SK-N-SH (cell line): ENCODE measurements around the gene PSMB2. TPM values are rescaled to one million over a fixed set of nuclear protein-coding genes. Genes with fewer than 3 reads are reported as not detected.

Source experiments
- CTCF ChIA-PET: fragments of 300-600, 350-600 bp; formaldehyde crosslinking; extraction: SDS; loops from one replicate; lab custom pipeline; 2021; lab: Yijun Ruan, JAX
- POLR2A ChIA-PET: fragments of 350-600 bp; sonication (Branson Sonifier 250); formaldehyde crosslinking; extraction: SDS; loops from one replicate; lab custom pipeline; 2020; ENCODE audit warnings: antibody characterized with exemption, inconsistent platforms; lab: Yijun Ruan, JAX
- DNase-seq: peaks from one replicate; pipeline ENCODE4 v3.0.0; 2012
- H2AFZ ChIP-seq: fragments of 200-600 bp; sonication (generic); 2 replicates; pipeline ENCODE4 v1.8.1; 2016; ENCODE audit warnings: antibody characterized with exemption, mild to moderate bottlenecking, low read depth
- H3F3A ChIP-seq: fragments of 200-600 bp; sonication (generic); replicated peaks from 2 replicates; pipeline ENCODE3; 2016; ENCODE audit warnings: antibody characterized with exemption, mild to moderate bottlenecking; ENCODE audit not compliant: insufficient read depth
- H3K27ac ChIP-seq, 2 experiments: fragments of 200-500 bp in 1 of 2; fragments of 200-600 bp in 1 of 2; sonication (Bioruptor generic) in 1 of 2; sonication (generic), shearing (Covaris generic) in 1 of 2; 2 replicates each; pipeline versions ENCODE4 v1.5.1 to v1.6.1; 2014 to 2016; ENCODE audit warnings: low read depth in 2 of 2, inconsistent platforms in 1 of 2, low read length in 1 of 2, mild to moderate bottlenecking in 1 of 2, mixed read lengths in 1 of 2
- H3K27me3 ChIP-seq: fragments of 200-600 bp; sonication (generic), shearing (Covaris generic); 2 replicates; pipeline ENCODE4 v1.6.1; 2016; ENCODE audit warnings: mixed run types; ENCODE audit not compliant: insufficient read depth
- H3K36me3 ChIP-seq, 2 experiments: fragments of 200-500 bp in 1 of 2; fragments of 200-600 bp in 1 of 2; sonication (Bioruptor generic) in 1 of 2; sonication (generic) in 1 of 2; replicated peaks in 1 of 2; 2 replicates each; pipeline versions ENCODE3 to v1.5.1; 2014 to 2016; ENCODE audit warnings: low read length in 1 of 2, mild to moderate bottlenecking in 1 of 2; ENCODE audit not compliant: insufficient read depth in 2 of 2, control insufficient read depth in 1 of 2
- H3K4me1 ChIP-seq, 2 experiments: fragments of 200-500 bp in 1 of 2; fragments of 200-600 bp in 1 of 2; sonication (Bioruptor generic) in 1 of 2; sonication (generic), shearing (Covaris generic) in 1 of 2; 2 replicates each; pipeline versions ENCODE4 v1.5.1 to v1.6.1; 2014 to 2016; ENCODE audit warnings: low read depth in 1 of 2, low read length in 1 of 2, mixed run types in 1 of 2; ENCODE audit not compliant: insufficient read depth in 2 of 2, control insufficient read depth in 1 of 2
- H3K4me2 ChIP-seq: fragments of 200-600 bp; sonication (generic), shearing (Covaris generic); 2 replicates; pipeline ENCODE4 v1.6.1; 2017; ENCODE audit warnings: mixed run types
- H3K4me3 ChIP-seq, 2 experiments: fragments of 200-500 bp in 1 of 2; fragments of 200-600 bp in 1 of 2; sonication (Bioruptor generic) in 1 of 2; sonication (generic), shearing (Covaris generic) in 1 of 2; 2 replicates each; pipeline versions ENCODE4 v1.5.1 to v1.8.1; 2014 to 2016; ENCODE audit warnings: low read depth in 2 of 2, inconsistent platforms in 1 of 2, low read length in 1 of 2, mild to moderate bottlenecking in 1 of 2, mixed read lengths in 1 of 2, moderate library complexity in 1 of 2
- H3K79me2 ChIP-seq: fragments of 200-600 bp; sonication (generic); 2 replicates; pipeline ENCODE4 v1.8.1; 2017; ENCODE audit warnings: mild to moderate bottlenecking; ENCODE audit not compliant: insufficient read depth
- H3K9ac ChIP-seq: fragments of 200-600 bp; sonication (generic); 2 replicates; pipeline ENCODE4 v1.6.1; 2017; ENCODE audit warnings: mixed run types
- H3K9me2 ChIP-seq: fragments of 200-600 bp; sonication (generic); 2 replicates; pipeline ENCODE4 v1.6.1; 2017; ENCODE audit warnings: mixed run types
- H3K9me3 ChIP-seq: fragments of 200-600 bp; sonication (generic); 2 replicates; pipeline ENCODE4 v1.6.1; 2017; ENCODE audit warnings: mixed run types, mild to moderate bottlenecking, moderate library complexity
- H4K20me1 ChIP-seq: fragments of 200-600 bp; sonication (generic); 2 replicates; pipeline ENCODE4 v1.6.1; 2017; ENCODE audit warnings: mild to moderate bottlenecking, mixed run types; ENCODE audit not compliant: insufficient read depth
- CHD2 ChIP-seq: fragments of 150-350 bp; IDR thresholded peaks from 2 replicates; pipeline ENCODE4 v1.6.1; 2018; ENCODE audit warnings: low read length; ENCODE audit not compliant: partially characterized antibody
- ELF1 ChIP-seq: IDR thresholded peaks from 2 replicates; pipeline ENCODE4 v1.4.0; 2012
- EP300 ChIP-seq, 2 experiments: IDR thresholded peaks; 2 replicates each; pipeline versions ENCODE4 v1.4.0 to v1.6.1; 2012; ENCODE audit warnings: borderline replicate concordance in 1 of 2, low read depth in 1 of 2, low read length in 1 of 2
- FOXJ3 ChIP-seq: sonication (generic); formaldehyde crosslinking; IDR thresholded peaks from 2 replicates; pipeline ENCODE4 v1.5.1; 2020; ENCODE audit warnings: mild to moderate bottlenecking, missing genetic modification reagents
- GATA2 ChIP-seq: sonication (generic); formaldehyde crosslinking; IDR thresholded peaks from 2 replicates; pipeline ENCODE4 v1.5.0; 2020; ENCODE audit warnings: mild to moderate bottlenecking, missing genetic modification reagents
- MXI1 ChIP-seq: IDR thresholded peaks from 2 replicates; pipeline ENCODE4 v1.6.1; 2012; ENCODE audit warnings: mild to moderate bottlenecking, low read depth, low read length, improper control_type of control experiment
- NFIC ChIP-seq: IDR thresholded peaks from 2 replicates; pipeline ENCODE4 v1.4.0; 2012; ENCODE audit warnings: borderline replicate concordance
- NRF1 ChIP-seq: IDR thresholded peaks from 2 replicates; pipeline ENCODE4 v1.6.1; 2012; ENCODE audit warnings: low read depth, mild to moderate bottlenecking, low read length
- POLR2AphosphoS5 ChIP-seq: IDR thresholded peaks from 2 replicates; pipeline ENCODE4 v1.6.1; 2012; ENCODE audit warnings: low read depth, low read length
- RXRA ChIP-seq: IDR thresholded peaks from 2 replicates; pipeline ENCODE4 v1.4.0; 2012; ENCODE audit warnings: low read depth, mild to moderate bottlenecking, borderline replicate concordance
- SIN3A ChIP-seq: IDR thresholded peaks from 2 replicates; pipeline ENCODE4 v1.6.1; 2012; ENCODE audit warnings: low read depth, mild to moderate bottlenecking, low read length, moderate library complexity, borderline replicate concordance
- TAF1 ChIP-seq: IDR thresholded peaks from 2 replicates; pipeline ENCODE4 v1.6.1; 2012; ENCODE audit warnings: low read depth, mild to moderate bottlenecking, low read length, moderate library complexity, borderline replicate concordance
- TCF12 ChIP-seq: IDR thresholded peaks from 2 replicates; pipeline ENCODE4 v1.4.0; 2012
- YY1 ChIP-seq: IDR thresholded peaks from 2 replicates; pipeline ENCODE4 v1.4.0; 2012; ENCODE audit warnings: low read depth, mild to moderate bottlenecking
- WGBS: methylation state at CpG from one replicate; pipeline ENCODE4 v1.1.6; 2017; ENCODE audit warnings: low lambda C conversion rate; 5-methylcytosine and 5-hydroxymethylcytosine counted together
- polyA plus RNA-seq, 3 experiments: library from polyadenylated mRNA; depleted of rRNA; stranded (reverse); fragments of >200 nt; gene quantifications; 2 replicates each; pipeline ENCODE4 v1.2.3, GENCODE V29; 2012
- TF ChIP-seq, protein P1 (sequence below): IDR thresholded peaks from 2 replicates; pipeline ENCODE4 v1.4.0; 2012; ENCODE audit warnings: low read depth, borderline replicate concordance
- TF ChIP-seq, protein P2 (sequence below): IDR thresholded peaks from 2 replicates; pipeline ENCODE4 v1.6.1; 2012; ENCODE audit warnings: mild to moderate bottlenecking, low read depth, low read length, moderate library complexity
- TF ChIP-seq, protein P3 (sequence below): IDR thresholded peaks from 2 replicates; pipeline ENCODE4 v1.4.0; 2012; ENCODE audit warnings: low read depth
- TF ChIP-seq, protein P4 (sequence below): IDR thresholded peaks from 2 replicates; pipeline ENCODE4; 2012
- TF ChIP-seq, protein P5 (sequence below): fragments of 150-350 bp; IDR thresholded peaks from 2 replicates; pipeline ENCODE4 v1.6.1; 2017; ENCODE audit warnings: antibody characterized with exemption, low read length, low read depth, borderline replicate concordance
- TF ChIP-seq, protein P6 (sequence below): IDR thresholded peaks from 2 replicates; pipeline ENCODE4 v1.4.0; 2012; ENCODE audit warnings: low read depth, borderline replicate concordance

PSMB2 gene
- 78.3 and 83.5 TPM in 2 replicates for polyA plus RNA-seq (2012; rRNA removed)
- polyA plus RNA-seq (2012; cell fraction: cytosol; rRNA removed), result 76.5 and 78.7 TPM in 2 replicates
- 37.6 and 42.1 TPM in 2 replicates for polyA plus RNA-seq (2012; cell fraction: nucleus; rRNA removed)

DNA sequence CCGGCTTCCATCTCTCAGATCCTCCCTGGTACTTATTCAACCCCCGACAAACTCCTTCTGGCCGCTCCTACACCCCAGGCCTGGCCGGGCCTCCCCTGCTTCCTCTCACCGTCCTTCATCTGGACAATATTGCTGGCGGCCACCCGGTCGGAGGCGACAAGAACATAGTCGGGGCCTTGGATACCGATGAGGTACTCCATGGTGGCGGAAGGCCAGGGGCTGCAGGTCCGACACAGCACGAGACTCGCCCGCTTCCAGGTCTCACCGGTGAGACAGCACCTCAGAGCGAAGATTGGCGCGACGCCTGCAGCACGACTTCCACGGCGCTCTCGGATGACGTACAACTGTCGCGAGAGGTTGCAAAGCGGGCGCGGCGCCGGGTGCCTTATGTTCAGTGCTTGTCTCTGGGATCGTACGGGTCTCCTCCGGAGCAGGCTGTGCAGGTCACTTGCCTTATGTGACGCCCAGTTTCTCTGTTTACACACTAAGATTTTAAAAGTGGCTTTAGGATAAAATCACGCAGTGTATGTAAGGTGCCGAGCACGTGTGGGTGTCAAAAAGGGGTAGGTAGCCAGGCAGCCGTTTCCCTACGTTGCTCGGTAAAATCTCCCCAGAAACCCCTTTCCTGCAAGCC is at the start of gene PSMB2:
PSMB2 (minus strand) TSS at position 294 of the 634 bp plus-strand sequence; CDS start at position 200, 94 bp downstream.
- peak within 1 kb of the TSS; percentile 86 for H3K4me2 ChIP-seq
- DNase-seq, result peak; percentile 85
- H3K9ac ChIP-seq, result peak within 1 kb of the TSS; percentile 85
- POLR2A ChIA-PET, result interaction anchor here (0.5 to 0.9 kb wide), 2 partner anchors 74 to 476 kb away, joined by 3 to 4 read pairs; no protein-coding TSS in a partner anchor
- H3F3A ChIP-seq, result peaks cover 51% of the 10 kb centered on the region
- H3K27ac ChIP-seq, result peak within 1 kb of the TSS; percentile 76 to 85
- H3K36me3 ChIP-seq, result peaks cover under 1 to 12% of the 10 kb centered on the region in 2 experiments
- 0% methylated on average over 31 of the region's 43 CpGs for WGBS
- H3K9me3 ChIP-seq, result 0 out of 2 replicates have a peak, but pooled peaks cover 4% of the 10 kb centered on the region
- no peaks in the 10 kb centered on the region for H4K20me1 ChIP-seq
- no peaks in the 10 kb centered on the region for H3K9me2 ChIP-seq
- peaks cover 5% of the 10 kb centered on the region; the same call in 1 of the 2 replicates for H3K27me3 ChIP-seq
- H3K79me2 ChIP-seq, result peaks cover 50% of the 10 kb centered on the region
- TF ChIP-seq, protein P1, sequence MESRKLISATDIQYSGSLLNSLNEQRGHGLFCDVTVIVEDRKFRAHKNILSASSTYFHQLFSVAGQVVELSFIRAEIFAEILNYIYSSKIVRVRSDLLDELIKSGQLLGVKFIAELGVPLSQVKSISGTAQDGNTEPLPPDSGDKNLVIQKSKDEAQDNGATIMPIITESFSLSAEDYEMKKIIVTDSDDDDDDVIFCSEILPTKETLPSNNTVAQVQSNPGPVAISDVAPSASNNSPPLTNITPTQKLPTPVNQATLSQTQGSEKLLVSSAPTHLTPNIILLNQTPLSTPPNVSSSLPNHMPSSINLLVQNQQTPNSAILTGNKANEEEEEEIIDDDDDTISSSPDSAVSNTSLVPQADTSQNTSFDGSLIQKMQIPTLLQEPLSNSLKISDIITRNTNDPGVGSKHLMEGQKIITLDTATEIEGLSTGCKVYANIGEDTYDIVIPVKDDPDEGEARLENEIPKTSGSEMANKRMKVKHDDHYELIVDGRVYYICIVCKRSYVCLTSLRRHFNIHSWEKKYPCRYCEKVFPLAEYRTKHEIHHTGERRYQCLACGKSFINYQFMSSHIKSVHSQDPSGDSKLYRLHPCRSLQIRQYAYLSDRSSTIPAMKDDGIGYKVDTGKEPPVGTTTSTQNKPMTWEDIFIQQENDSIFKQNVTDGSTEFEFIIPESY, result peak; percentile 98
- TF ChIP-seq, protein P2, sequence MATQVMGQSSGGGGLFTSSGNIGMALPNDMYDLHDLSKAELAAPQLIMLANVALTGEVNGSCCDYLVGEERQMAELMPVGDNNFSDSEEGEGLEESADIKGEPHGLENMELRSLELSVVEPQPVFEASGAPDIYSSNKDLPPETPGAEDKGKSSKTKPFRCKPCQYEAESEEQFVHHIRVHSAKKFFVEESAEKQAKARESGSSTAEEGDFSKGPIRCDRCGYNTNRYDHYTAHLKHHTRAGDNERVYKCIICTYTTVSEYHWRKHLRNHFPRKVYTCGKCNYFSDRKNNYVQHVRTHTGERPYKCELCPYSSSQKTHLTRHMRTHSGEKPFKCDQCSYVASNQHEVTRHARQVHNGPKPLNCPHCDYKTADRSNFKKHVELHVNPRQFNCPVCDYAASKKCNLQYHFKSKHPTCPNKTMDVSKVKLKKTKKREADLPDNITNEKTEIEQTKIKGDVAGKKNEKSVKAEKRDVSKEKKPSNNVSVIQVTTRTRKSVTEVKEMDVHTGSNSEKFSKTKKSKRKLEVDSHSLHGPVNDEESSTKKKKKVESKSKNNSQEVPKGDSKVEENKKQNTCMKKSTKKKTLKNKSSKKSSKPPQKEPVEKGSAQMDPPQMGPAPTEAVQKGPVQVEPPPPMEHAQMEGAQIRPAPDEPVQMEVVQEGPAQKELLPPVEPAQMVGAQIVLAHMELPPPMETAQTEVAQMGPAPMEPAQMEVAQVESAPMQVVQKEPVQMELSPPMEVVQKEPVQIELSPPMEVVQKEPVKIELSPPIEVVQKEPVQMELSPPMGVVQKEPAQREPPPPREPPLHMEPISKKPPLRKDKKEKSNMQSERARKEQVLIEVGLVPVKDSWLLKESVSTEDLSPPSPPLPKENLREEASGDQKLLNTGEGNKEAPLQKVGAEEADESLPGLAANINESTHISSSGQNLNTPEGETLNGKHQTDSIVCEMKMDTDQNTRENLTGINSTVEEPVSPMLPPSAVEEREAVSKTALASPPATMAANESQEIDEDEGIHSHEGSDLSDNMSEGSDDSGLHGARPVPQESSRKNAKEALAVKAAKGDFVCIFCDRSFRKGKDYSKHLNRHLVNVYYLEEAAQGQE, result 0 out of 2 replicates have a peak, but pooled peaks have one; percentile 26
- TF ChIP-seq MXI1 (peak; percentile 96), ELF1 (peak; percentile 51), SIN3A (peak; percentile 98), NFIC (peak; percentile 73), NRF1 (no peak), GATA2 (CRISPR knock-in tag) (no peak), YY1 (peak; percentile 25; the same call in 1 of the 2 replicates), EP300 (IDR thresholded peaks at IDR 0.05; ENCODE audit: borderline replicate concordance in 1 of 2, low read depth in 1 of 2, low read length in 1 of 2) (no peak), RXRA (no peak), FOXJ3 (CRISPR knock-in tag) (0 out of 2 replicates have a peak, but pooled peaks have one; percentile 21), TAF1 (peak; percentile 89), POLR2AphosphoS5 (peak; percentile 96), TCF12 (no peak), CHD2 (peak; percentile 99)
- TF ChIP-seq, protein P3, sequence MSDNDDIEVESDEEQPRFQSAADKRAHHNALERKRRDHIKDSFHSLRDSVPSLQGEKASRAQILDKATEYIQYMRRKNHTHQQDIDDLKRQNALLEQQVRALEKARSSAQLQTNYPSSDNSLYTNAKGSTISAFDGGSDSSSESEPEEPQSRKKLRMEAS, result peak; percentile 87
- TF ChIP-seq, protein P4, sequence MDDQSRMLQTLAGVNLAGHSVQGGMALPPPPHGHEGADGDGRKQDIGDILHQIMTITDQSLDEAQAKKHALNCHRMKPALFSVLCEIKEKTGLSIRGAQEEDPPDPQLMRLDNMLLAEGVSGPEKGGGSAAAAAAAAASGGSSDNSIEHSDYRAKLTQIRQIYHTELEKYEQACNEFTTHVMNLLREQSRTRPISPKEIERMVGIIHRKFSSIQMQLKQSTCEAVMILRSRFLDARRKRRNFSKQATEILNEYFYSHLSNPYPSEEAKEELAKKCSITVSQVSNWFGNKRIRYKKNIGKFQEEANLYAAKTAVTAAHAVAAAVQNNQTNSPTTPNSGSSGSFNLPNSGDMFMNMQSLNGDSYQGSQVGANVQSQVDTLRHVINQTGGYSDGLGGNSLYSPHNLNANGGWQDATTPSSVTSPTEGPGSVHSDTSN, result no peak
- TF ChIP-seq, protein P5, sequence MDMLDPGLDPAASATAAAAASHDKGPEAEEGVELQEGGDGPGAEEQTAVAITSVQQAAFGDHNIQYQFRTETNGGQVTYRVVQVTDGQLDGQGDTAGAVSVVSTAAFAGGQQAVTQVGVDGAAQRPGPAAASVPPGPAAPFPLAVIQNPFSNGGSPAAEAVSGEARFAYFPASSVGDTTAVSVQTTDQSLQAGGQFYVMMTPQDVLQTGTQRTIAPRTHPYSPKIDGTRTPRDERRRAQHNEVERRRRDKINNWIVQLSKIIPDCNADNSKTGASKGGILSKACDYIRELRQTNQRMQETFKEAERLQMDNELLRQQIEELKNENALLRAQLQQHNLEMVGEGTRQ, result no peak
- TF ChIP-seq, protein P6, sequence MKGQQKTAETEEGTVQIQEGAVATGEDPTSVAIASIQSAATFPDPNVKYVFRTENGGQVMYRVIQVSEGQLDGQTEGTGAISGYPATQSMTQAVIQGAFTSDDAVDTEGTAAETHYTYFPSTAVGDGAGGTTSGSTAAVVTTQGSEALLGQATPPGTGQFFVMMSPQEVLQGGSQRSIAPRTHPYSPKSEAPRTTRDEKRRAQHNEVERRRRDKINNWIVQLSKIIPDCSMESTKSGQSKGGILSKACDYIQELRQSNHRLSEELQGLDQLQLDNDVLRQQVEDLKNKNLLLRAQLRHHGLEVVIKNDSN, result no peak
- CTCF ChIA-PET, result interaction anchor here (1.1 to 2.5 kb wide), 2 partner anchors 16 to 74 kb away, joined by 3 to 7 read pairs; no protein-coding TSS in a partner anchor
- H3K4me3 ChIP-seq, result peak within 1 kb of the TSS; percentile 62 to 75
- H3K4me1 ChIP-seq, result peaks cover 6 to 12% of the 10 kb centered on the region in 2 experiments; a peak in 3 of 4 replicates
- H2AFZ ChIP-seq, result peak within 1 kb of the TSS; percentile 100
